K562 (cell line): ENCODE results near the gene PTCH1. TPM values are rescaled to one million over a fixed set of nuclear protein-coding genes. Genes with fewer than 3 reads are reported as not detected.

ENCODE experiments used
- ATAC-seq: fragments of 200-7000 bp; cut with Tn5 transposase; 3 replicates; pipeline ENCODE4 v1.9.1; 2020; ENCODE audit warnings: moderate library complexity
- BruUV-seq: library from RNA; stranded (reverse); fragments of 400-500 nt; replicated peaks from 2 replicates; lab custom pipeline; 2021; lab: Mats Ljungman, UMichigan
- CTCF ChIA-PET: fragments of 300-600 bp; formaldehyde crosslinking; extraction: SDS; loops from one replicate; lab custom pipeline; 2021; ENCODE audit warnings: low intra/inter-chr PET ratio; lab: Yijun Ruan, JAX
- POLR2A ChIA-PET: fragments of 300-600, 350-650 bp; sonication (Branson Sonifier 250); formaldehyde crosslinking; extraction: SDS; loops from one replicate; lab custom pipeline; 2021; ENCODE audit warnings: antibody characterized with exemption, inconsistent platforms; lab: Yijun Ruan, JAX
- DNase-seq, 4 experiments: peaks; one replicate each; pipeline versions ENCODE4 v3.0.0 to v3.0.0-alpha.2; 2011 to 2018; ENCODE audit warnings: low spot score in 3 of 4, mixed read lengths in 3 of 4; ENCODE audit errors: extremely low read depth in 1 of 4
- FAIRE-seq: peaks from 2 replicates; lab custom pipeline; 2011; peaks lifted over from hg19 to GRCh38; lab: Jason Lieb, UNC
- H2AFZ ChIP-seq: 2 replicates; pipeline ENCODE4 v1.6.0; 2011; ENCODE audit warnings: low read depth, low read length, control low read depth, inconsistent platforms
- H3K27ac ChIP-seq: fragments of 200-600 bp; 3 replicates; pipeline ENCODE4 v1.8.0; 2011; ENCODE audit warnings: low read depth, mild to moderate bottlenecking, control low read depth, inconsistent platforms, low read length, moderate library complexity, mixed read lengths; ENCODE audit errors: extremely low read depth
- H3K27me3 ChIP-seq, 2 experiments: fragments of 300-600 bp in 1 of 2; 2 replicates in 1 of 2; 3 replicates in 1 of 2; pipeline versions ENCODE4 v1.6.0 to v1.8.0; 2011; ENCODE audit warnings: inconsistent platforms in 2 of 2, low read length in 2 of 2, mild to moderate bottlenecking in 1 of 2, mixed read lengths in 1 of 2, moderate library complexity in 1 of 2; ENCODE audit not compliant: control insufficient read depth in 2 of 2, insufficient read depth in 2 of 2
- H3K36me3 ChIP-seq: fragments of 300-600 bp; 3 replicates; pipeline ENCODE4 v1.8.0; 2011; ENCODE audit warnings: mild to moderate bottlenecking, low read length, inconsistent platforms; ENCODE audit not compliant: control insufficient read depth, insufficient read depth
- H3K4me1 ChIP-seq, 2 experiments: fragments of 200-600 bp in 1 of 2; replicated peaks in 1 of 2; 2 replicates in 1 of 2; 3 replicates in 1 of 2; pipeline versions ENCODE4 v1.5.1 to v1.8.0; 2011; ENCODE audit warnings: inconsistent platforms in 2 of 2, low read length in 2 of 2, mild to moderate bottlenecking in 1 of 2, mixed read lengths in 1 of 2, moderate library complexity in 1 of 2; ENCODE audit not compliant: control insufficient read depth in 2 of 2, insufficient read depth in 2 of 2
- H3K4me2 ChIP-seq: 2 replicates; pipeline ENCODE4 v1.6.1; 2011; ENCODE audit warnings: low read length, control low read depth, inconsistent platforms, mixed read lengths; ENCODE audit not compliant: insufficient read depth
- H3K4me3 ChIP-seq: fragments of 200-600 bp; sonication (generic), shearing (Covaris generic); 2 replicates; pipeline ENCODE4 v1.5.1; 2016; ENCODE audit warnings: control low read depth, inconsistent platforms
- H3K79me2 ChIP-seq: fragments of 200-600 bp; 3 replicates; pipeline ENCODE4 v1.8.0; 2011; ENCODE audit warnings: low read length, inconsistent platforms; ENCODE audit not compliant: control insufficient read depth, insufficient read depth
- H3K9ac ChIP-seq, 2 experiments: 2 replicates each; pipeline versions ENCODE4 v1.6.0 to v1.6.1; 2011; ENCODE audit warnings: low read depth in 2 of 2, low read length in 2 of 2, control low read depth in 1 of 2, inconsistent platforms in 1 of 2, mild to moderate bottlenecking in 1 of 2, mixed read lengths in 1 of 2; ENCODE audit not compliant: insufficient read depth in 1 of 2
- H3K9me1 ChIP-seq: one replicate; pipeline ENCODE4 v1.6.0; 2011; ENCODE audit warnings: inconsistent platforms, mild to moderate bottlenecking, low read length, moderate library complexity; ENCODE audit not compliant: control insufficient read depth, insufficient read depth
- H3K9me3 ChIP-seq: replicated peaks from 2 replicates; pipeline ENCODE4 v1.5.1; 2011; ENCODE audit warnings: low read depth, low read length, inconsistent platforms; ENCODE audit not compliant: control insufficient read depth, insufficient read depth
- H4K20me1 ChIP-seq: replicated peaks from 2 replicates; pipeline ENCODE4 v1.6.1; 2011; ENCODE audit warnings: low read length, inconsistent platforms, mixed read lengths; ENCODE audit not compliant: control insufficient read depth, insufficient read depth
- ARID2 ChIP-seq: fragments of 450-650 bp; IDR thresholded peaks from 2 replicates; pipeline ENCODE4 v1.6.1; 2017; ENCODE audit warnings: antibody characterized with exemption, mild to moderate bottlenecking
- MAFG ChIP-seq: fragments of 450-650 bp; conservative IDR thresholded peaks from 2 replicates; pipeline ENCODE4 v1.6.1; 2016; ENCODE audit warnings: missing genetic modification characterization, missing compliant biosample characterization
- MTA1 ChIP-seq: fragments of 450-650 bp; IDR thresholded peaks from 2 replicates; pipeline ENCODE4 v1.6.1; 2017; ENCODE audit warnings: borderline replicate concordance
- NELFE ChIP-seq: IDR thresholded peaks from 2 replicates; pipeline ENCODE4 v1.6.1; 2011; ENCODE audit warnings: mild to moderate bottlenecking; ENCODE audit not compliant: insufficient read depth, insufficient read length
- RB1 ChIP-seq: fragments of 450-650 bp; IDR thresholded peaks from 2 replicates; pipeline ENCODE4 v1.6.1; 2017; ENCODE audit warnings: low read depth, mild to moderate bottlenecking
- RBBP5 ChIP-seq: fragments of 200-600 bp; sonication (generic); IDR thresholded peaks from 2 replicates; pipeline ENCODE4 v1.6.1; 2012; ENCODE audit warnings: borderline replicate concordance, mild to moderate bottlenecking, low read length, control low read depth, inconsistent platforms; ENCODE audit not compliant: insufficient read depth, poor library complexity, severe bottlenecking
- RBM14 ChIP-seq: fragments of 200-400 bp; formaldehyde crosslinking; IDR thresholded peaks from 2 replicates; pipeline ENCODE4 v1.6.1; 2018; ENCODE audit warnings: low read depth, mild to moderate bottlenecking, low read length, moderate library complexity, borderline replicate concordance; ENCODE audit not compliant: insufficient read depth
- RFX5 ChIP-seq: IDR thresholded peaks from 2 replicates; pipeline ENCODE4 v1.6.1; 2011; ENCODE audit warnings: low read depth, mild to moderate bottlenecking, improper control_type of control experiment, low read length
- STAG1 ChIP-seq: sonication (generic); formaldehyde crosslinking; IDR thresholded peaks from 2 replicates; pipeline ENCODE4 v1.5.0; 2020; ENCODE audit warnings: missing genetic modification reagents, borderline replicate concordance
- TAF9B ChIP-seq: fragments of 450-650 bp; IDR thresholded peaks from 2 replicates; pipeline ENCODE4 v1.6.1; 2018; ENCODE audit warnings: mild to moderate bottlenecking; ENCODE audit not compliant: partially characterized antibody
- ZNF175 ChIP-seq: fragments of 200-800 bp; sonication (Bioruptor generic); IDR thresholded peaks from 2 replicates; pipeline ENCODE4 v1.6.1; 2016; ENCODE audit warnings: low read depth, mild to moderate bottlenecking, missing genetic modification characterization, missing compliant biosample characterization
- ZNF224 ChIP-seq: sonication (generic); formaldehyde crosslinking; IDR thresholded peaks from 2 replicates; pipeline ENCODE4 v1.8.0; 2022; ENCODE audit warnings: mild to moderate bottlenecking, missing genetic modification reagents
- ZNF444 ChIP-seq: fragments of 250-450 bp; sonication (Bioruptor Pico); IDR thresholded peaks from 2 replicates; pipeline ENCODE4 v1.4.0; 2020; ENCODE audit warnings: mild to moderate bottlenecking, moderate library complexity
- WGBS: fragments of 100-300 bp; shearing (Covaris generic); methylation state at CpG from one replicate; pipeline ENCODE4 v1.1.6; 2016; ENCODE audit warnings: low coverage, mixed read lengths; ENCODE audit not compliant: insufficient coverage; ENCODE audit errors: missing lambda C conversion rate; 5-methylcytosine and 5-hydroxymethylcytosine counted together
- in situ Hi-C: fragments of 300-500 bp; cut with MboI; formaldehyde crosslinking; loops from 4 replicates; pipeline ENCODE4 v1.15.0; 2018; ENCODE audit warnings: inconsistent platforms, mixed read lengths
- intact Hi-C: fragments of 100-400 bp; cut with micrococcal nuclease; formaldehyde crosslinking; loops from 2 replicates; pipeline ENCODE4 v1.14.2; 2022
- polyA plus RNA-seq, 8 experiments: library from polyadenylated mRNA; depleted of rRNA in 4 of 8; stranded (reverse) in 5 of 8; unstranded in 3 of 8; fragments of >200 nt; fragmentation: Nextera tagmentation in 2 of 8; fragmentation: Illumina TruSeq in 1 of 8; extraction: Ambion mirVana in 2 of 8; extraction: Trizol in 1 of 8; gene quantifications; 2 replicates each; pipeline versions ENCODE4 v1.2.1 to v1.2.3, GENCODE V29; 2011 to 2014; ENCODE audit warnings: inconsistent platforms in 1 of 8, missing spikeins in 1 of 8
- total RNA-seq, 7 experiments: library from RNA; depleted of rRNA in 6 of 7; stranded (reverse); fragments of >200 nt in 6 of 7; fragmentation: Illumina TruSeq in 2 of 7; extraction: Trizol in 2 of 7; gene quantifications; 2 replicates each; pipeline versions ENCODE4 v1.2.1 to v1.2.3, GENCODE V29; 2011 to 2021; ENCODE audit warnings: low replicate concordance in 1 of 7
- TF ChIP-seq, protein P1 (sequence below): fragments of 450-650 bp; conservative IDR thresholded peaks from 2 replicates; pipeline ENCODE4 v1.6.1; 2016; ENCODE audit warnings: missing genetic modification characterization, low read depth, mild to moderate bottlenecking, control low read depth, missing compliant biosample characterization
- TF ChIP-seq, protein P2 (sequence below), 2 experiments: IDR thresholded peaks; 2 replicates each; pipeline ENCODE4 v1.6.1; 2012; ENCODE audit warnings: improper control_type of control experiment in 2 of 2, low read depth in 2 of 2, low read length in 2 of 2, borderline replicate concordance in 1 of 2

Gene PTCH1
- total and polyA plus RNA-seq, 9 of the 15 experiments (the other 6 are each of a cell fraction or from before 2014, with no cell fraction given) = 0.70 to 9.9 (median 3.8) TPM

DNA sequence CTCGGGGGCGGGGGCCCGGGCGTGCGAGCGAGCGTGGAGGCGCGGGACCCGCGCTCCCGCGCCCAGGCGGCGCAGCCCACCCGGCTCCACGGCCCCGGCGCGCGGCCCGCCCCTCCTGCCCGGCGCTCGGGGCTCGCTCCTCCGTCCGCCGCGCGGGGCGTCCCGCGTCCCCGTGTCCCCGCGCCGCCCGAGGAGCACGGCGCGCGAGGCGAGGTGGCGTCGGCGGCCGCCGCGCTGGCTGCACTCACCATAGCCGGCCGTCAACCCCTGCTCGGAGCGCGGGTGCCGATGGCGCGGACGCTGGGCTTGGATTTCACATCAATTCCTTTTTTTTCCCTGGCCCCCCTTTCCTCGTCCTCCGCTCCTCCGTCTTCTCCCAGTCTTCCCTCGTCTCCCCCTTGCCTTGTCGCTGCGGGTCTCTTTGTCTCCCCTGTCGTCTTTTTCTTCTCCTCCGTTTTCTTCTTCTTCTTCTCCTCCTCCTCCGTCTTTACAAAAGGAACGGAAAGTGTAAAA, 494 bp downstream of the PTCH1 start:
- H3K4me2 ChIP-seq = peak overlapping the region; percentile 89
- peak overlapping the region; percentile 60 for H3K27ac ChIP-seq
- in situ Hi-C loops = no loop called here
- H3K9me3 ChIP-seq = no peaks in the 10 kb centered on the region
- H3K36me3 ChIP-seq = no peaks in the 10 kb centered on the region; the same call in 2 of the 3 replicates
- peak; percentile 34 to 69 (median 53) for DNase-seq
- H2AFZ ChIP-seq = peak overlapping the region; percentile 96
- peak overlapping the region; percentile 66 to 87 for H3K9ac ChIP-seq
- H3K27me3 ChIP-seq = no peaks in the 10 kb centered on the region
- ATAC-seq = peak; percentile 24
- FAIRE-seq = no peak
- intact Hi-C loops = no loop called here
- H3K4me3 ChIP-seq = peak overlapping the region; percentile 63
- ChIA-PET POLR2A (interaction anchor here (0.5 to 1.0 kb wide), 4 partner anchors 37 to 235 kb away, joined by 3 read pairs; no protein-coding TSS in a partner anchor), CTCF (no interaction called here)
- no peaks in the 10 kb centered on the region for H3K9me1 ChIP-seq
- under 1% methylated on average over 51 of the region's 69 CpGs for WGBS
- no TSS peak for BruUV-seq
- peaks cover 34% of the 10 kb centered on the region for H3K79me2 ChIP-seq
- H3K4me1 ChIP-seq = peaks cover 20 to 26% of the 10 kb centered on the region in 2 experiments; a peak in 4 of 5 replicates
- no peaks in the 10 kb centered on the region for H4K20me1 ChIP-seq
- TF ChIP-seq MTA1 (0 out of 2 replicates have a peak, but pooled peaks have one; percentile 33), RBM14 (no peak), ZNF175 (no peak), ZNF444 (CRISPR knock-in tag) (no peak), RBBP5 (peak; percentile 21), ARID2 (0 out of 2 replicates have a peak, but pooled peaks have one; percentile 39), RB1 (no peak), MAFG (tag) (no peak), STAG1 (CRISPR knock-in tag) (no peak), TAF9B (no peak), ZNF224 (no peak), RFX5 (no peak), NELFE (no peak)
- TF ChIP-seq, protein P1, sequence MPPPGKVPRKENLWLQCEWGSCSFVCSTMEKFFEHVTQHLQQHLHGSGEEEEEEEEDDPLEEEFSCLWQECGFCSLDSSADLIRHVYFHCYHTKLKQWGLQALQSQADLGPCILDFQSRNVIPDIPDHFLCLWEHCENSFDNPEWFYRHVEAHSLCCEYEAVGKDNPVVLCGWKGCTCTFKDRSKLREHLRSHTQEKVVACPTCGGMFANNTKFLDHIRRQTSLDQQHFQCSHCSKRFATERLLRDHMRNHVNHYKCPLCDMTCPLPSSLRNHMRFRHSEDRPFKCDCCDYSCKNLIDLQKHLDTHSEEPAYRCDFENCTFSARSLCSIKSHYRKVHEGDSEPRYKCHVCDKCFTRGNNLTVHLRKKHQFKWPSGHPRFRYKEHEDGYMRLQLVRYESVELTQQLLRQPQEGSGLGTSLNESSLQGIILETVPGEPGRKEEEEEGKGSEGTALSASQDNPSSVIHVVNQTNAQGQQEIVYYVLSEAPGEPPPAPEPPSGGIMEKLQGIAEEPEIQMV (tag) = peak; percentile 65; the same call in 1 of the 2 replicates
- TF ChIP-seq, protein P2, sequence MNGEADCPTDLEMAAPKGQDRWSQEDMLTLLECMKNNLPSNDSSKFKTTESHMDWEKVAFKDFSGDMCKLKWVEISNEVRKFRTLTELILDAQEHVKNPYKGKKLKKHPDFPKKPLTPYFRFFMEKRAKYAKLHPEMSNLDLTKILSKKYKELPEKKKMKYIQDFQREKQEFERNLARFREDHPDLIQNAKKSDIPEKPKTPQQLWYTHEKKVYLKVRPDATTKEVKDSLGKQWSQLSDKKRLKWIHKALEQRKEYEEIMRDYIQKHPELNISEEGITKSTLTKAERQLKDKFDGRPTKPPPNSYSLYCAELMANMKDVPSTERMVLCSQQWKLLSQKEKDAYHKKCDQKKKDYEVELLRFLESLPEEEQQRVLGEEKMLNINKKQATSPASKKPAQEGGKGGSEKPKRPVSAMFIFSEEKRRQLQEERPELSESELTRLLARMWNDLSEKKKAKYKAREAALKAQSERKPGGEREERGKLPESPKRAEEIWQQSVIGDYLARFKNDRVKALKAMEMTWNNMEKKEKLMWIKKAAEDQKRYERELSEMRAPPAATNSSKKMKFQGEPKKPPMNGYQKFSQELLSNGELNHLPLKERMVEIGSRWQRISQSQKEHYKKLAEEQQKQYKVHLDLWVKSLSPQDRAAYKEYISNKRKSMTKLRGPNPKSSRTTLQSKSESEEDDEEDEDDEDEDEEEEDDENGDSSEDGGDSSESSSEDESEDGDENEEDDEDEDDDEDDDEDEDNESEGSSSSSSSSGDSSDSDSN (IDR thresholded peaks at IDR 0.05; ENCODE audit: borderline replicate concordance in 1 of 2, low read depth in 2 of 2, low read length in 2 of 2) = 0 out of 4 replicates have a peak, but pooled peaks of 1 of the 2 experiments have one; percentile 23
